GM19463 (cell line): ENCODE data around the gene CHST4.
"Not testable (repeated sequence)": the region's sequence is repeated elsewhere in the genome, so short reads cannot be mapped to it uniquely, and the experiment has no call there.

ENCODE experiments used
- ATAC-seq: cut with Tn5 transposase; IDR thresholded peaks from one replicate; pipeline ENCODE4 v1.9.1; 2021; ENCODE audit warnings: mild to moderate bottlenecking, moderate library complexity; ENCODE audit not compliant: unreplicated experiment

CHST4 gene

GRCh38 chr16:71524566-71525553 is 1.4 kb upstream of the CHST4 start:
- no peak for ATAC-seq

DNA sequence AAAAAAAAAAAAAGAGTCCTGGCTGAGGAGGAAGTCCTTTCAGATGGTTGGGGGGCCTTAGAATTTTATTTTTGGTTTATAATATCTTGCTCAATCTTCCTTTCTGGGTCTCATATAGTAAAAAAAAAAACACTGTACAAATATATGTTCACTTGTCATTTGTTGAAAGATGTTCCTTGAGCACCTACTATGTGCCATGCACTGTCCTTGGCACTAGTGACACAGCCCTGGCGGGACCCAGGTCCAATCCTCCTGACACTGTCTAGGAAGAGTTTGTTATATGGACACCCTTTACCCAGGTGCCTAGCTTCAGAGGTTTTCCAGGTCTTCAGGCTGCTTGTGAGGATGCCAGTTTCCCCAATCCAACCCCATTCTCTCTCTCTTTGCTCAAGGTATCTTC is 2.0 kb downstream of the CHST4 start:
- no peak for ATAC-seq

DNA sequence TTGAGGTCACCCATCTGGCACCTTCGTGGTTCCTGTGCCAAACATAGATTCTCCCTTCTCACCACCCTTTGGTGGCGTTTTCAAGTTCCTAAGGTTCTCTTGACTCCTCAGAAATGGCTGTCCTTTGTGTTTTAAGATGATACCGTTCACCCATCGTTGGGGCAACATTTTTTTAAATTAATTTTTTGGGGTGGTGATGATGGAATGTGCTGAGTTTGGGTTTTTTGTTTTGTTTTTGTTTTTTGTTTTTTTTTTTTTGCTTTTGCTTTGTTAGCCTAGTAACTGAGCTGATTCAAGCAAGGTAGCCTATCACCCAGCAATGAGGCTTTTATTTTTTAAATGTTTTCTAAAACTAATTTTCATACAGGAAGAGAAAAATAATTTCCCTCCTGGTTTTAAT is 2.6 kb downstream of the CHST4 start:
- no peak for ATAC-seq

GRCh38 chr16:71532366-71532765 is 6.1 kb downstream of the CHST4 start:
- ATAC-seq = no peak

DNA sequence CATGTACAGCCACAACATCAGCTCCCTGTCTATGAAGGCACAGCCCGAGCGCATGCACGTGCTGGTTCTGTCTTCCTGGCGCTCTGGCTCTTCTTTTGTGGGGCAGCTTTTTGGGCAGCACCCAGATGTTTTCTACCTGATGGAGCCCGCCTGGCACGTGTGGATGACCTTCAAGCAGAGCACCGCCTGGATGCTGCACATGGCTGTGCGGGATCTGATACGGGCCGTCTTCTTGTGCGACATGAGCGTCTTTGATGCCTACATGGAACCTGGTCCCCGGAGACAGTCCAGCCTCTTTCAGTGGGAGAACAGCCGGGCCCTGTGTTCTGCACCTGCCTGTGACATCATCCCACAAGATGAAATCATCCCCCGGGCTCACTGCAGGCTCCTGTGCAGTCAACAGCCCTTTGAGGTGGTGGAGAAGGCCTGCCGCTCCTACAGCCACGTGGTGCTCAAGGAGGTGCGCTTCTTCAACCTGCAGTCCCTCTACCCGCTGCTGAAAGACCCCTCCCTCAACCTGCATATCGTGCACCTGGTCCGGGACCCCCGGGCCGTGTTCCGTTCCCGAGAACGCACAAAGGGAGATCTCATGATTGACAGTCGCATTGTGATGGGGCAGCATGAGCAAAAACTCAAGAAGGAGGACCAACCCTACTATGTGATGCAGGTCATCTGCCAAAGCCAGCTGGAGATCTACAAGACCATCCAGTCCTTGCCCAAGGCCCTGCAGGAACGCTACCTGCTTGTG is 10.7 kb downstream of the CHST4 start:
- no peak for ATAC-seq

- ATAC-seq = peak; percentile 72
Observed at GRCh38 chr16:71537643-71538042, 11.4 kb downstream of the CHST4 start.

DNA sequence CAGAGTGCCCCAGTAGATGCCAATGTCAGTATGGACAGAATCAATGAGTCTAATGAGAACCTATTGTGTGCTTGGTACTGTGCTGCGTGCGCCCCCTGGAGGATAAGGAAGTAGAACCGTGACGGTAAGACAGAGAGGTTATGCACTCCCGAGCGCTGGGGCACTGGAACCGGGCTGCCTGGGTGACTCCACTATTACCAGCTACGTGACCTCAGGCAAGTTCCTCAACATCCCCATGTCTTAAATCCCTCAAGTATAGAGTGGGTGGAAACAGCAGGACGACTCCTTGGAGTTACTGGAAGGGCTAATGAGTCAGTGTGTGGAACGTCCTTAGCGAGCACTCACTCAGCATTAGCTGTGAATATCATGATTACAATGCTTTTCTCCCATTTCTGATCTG is 16.2 kb downstream of the CHST4 start:
- ATAC-seq = peak; percentile 82

DNA sequence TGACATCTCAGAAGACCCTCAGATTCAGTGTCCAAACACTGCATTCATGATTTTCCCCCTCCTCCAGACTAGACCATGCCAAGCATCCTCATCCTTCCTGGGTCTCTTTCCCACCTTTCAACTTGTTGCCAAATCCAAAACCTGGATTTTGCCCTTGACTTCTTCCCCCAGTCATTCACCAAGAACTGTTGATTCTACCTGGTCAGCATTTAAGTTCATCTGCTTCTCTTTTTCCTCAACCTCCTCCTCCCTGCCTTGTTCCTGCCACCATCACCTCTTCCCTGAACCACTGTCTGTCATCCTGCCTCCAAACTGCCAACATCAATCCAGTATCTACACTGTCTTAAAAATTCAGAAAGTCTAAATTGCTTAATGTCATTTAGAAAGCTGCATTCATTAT is 20.9 kb downstream of the CHST4 start:
- ATAC-seq = no peak

GRCh38 chr16:71552698-71553503 is 26.7 kb downstream of the CHST4 start:
- ATAC-seq = no peak

GRCh38 chr16:71555230-71555891 is 29.1 kb downstream of the CHST4 start:
- ATAC-seq = no peak

DNA sequence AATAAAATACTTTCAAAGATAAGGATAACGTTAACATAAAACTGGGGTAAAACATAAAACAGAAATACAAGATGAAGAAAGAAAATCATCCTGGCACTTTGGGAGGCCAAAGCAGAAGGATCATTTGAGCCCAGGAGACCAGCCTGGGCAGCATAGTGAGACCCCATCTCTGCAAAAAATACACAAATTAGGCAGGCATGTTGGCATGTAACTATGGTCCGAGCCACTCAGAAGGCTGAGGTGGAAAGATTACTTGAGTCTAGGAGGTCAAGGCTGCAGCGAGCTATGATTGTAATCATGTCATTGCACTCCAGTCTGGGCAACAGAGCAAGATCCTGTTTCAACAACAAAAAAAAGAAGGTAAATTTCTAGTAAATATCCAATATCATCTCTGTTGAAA is 31.1 kb downstream of the CHST4 start:
- no peak for ATAC-seq

GRCh38 chr16:71557954-71558582 is 31.8 kb downstream of the CHST4 start:
- ATAC-seq = no peak

DNA sequence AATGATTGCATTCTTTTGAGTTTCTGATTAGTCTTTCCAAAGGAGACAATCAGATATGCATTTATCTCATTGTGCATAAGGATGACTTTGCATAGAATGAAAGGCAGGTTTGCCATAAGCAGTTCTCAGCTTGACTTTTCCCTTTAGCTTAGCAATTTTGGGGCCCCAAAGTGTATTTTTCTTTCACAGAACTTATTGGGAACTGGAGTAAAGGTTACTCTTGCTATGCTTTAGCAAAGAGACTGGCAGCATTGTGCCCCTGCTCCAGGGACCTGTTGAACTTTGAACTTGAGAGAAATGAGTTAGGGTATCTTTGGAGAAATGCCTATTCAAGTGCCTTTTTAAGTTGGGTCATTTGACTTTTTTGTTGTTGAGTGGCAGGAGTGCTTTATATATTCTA is 33.6 kb downstream of the CHST4 start:
- no peak for ATAC-seq

GRCh38 chr16:71561886-71562285 is 35.7 kb downstream of the CHST4 start:
- ATAC-seq = not testable (repeated sequence)

- ATAC-seq = no peak
Observed at GRCh38 chr16:71562552-71562951, 36.3 kb downstream of the CHST4 start.

- no peak for ATAC-seq
Observed at GRCh38 chr16:71564335-71564967, 38.2 kb downstream of the CHST4 start.

GRCh38 chr16:71565812-71566700 is 39.8 kb downstream of the CHST4 start:
- no peak for ATAC-seq

DNA sequence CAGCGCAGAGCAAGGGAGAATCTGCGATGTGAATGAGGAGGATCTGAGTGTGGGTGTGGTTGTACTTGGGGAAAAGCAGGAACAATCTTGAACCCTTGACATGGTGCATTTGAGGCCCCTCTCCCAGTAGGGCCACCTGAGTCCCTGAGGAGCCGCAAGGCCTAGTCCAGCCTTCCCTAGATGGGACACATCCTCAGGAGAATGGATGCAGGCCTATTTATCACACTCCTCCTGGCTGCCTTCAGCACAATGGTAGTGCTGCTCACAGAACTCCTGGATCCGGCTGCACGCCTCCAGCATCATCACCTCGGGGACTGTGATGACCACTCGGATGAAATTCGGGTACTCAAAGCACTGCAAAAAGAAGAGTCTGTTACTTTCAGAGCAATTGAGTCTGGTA is 41.7 kb downstream of the CHST4 start:
- ATAC-seq = no peak

DNA sequence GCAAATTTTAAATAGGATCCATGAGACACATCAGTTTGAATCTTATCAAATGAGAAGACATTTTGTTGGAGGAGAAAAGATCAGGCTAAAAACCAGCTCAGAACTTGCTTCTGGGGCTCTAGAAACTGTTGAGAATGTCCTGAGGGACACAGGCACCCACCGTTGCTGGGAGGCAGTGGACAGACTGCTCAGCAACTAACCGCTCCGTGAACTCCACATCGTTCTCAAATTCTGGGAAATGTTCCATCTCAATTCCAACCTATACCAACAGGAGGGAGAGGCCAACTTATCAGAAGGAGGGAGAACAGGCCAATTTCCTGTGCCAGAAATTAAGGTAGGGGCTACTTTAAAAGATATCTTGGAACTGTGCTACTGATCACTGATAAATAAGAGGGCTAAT is 42.3 kb downstream of the CHST4 start:
- no peak for ATAC-seq
